HEK293 (cell line): ENCODE measurements around the gene CHRM3.

Source experiments
- CTCF ChIA-PET: fragments of 350-600 bp; formaldehyde crosslinking; extraction: SDS; loops from one replicate; lab custom pipeline; 2021; ENCODE audit warnings: antibody characterized with exemption; lab: Yijun Ruan, JAX
- POLR2A ChIA-PET: fragments of 300-600 bp; formaldehyde crosslinking; extraction: SDS; loops from one replicate; lab custom pipeline; 2020; ENCODE audit warnings: antibody characterized with exemption, inconsistent platforms; lab: Yijun Ruan, JAX
- H3K27ac ChIP-seq: fragments of 200-500 bp; sonication (Bioruptor generic); 2 replicates; pipeline ENCODE4 v1.5.1; 2014; ENCODE audit warnings: low read depth, low read length, control low read depth, inconsistent platforms; ENCODE audit errors: extremely low read depth
- H3K36me3 ChIP-seq, 2 experiments: fragments of 200-500 bp in 1 of 2; sonication (Bioruptor generic) in 1 of 2; 1 replicate in 1 of 2; 2 replicates in 1 of 2; pipeline ENCODE4 v1.5.1; 2014 to 2017; ENCODE audit warnings: inconsistent platforms in 2 of 2, low read length in 2 of 2; ENCODE audit not compliant: control insufficient read depth in 2 of 2, insufficient read depth in 1 of 2
- H3K4me1 ChIP-seq: fragments of 200-500 bp; sonication (Bioruptor generic); 2 replicates; pipeline ENCODE4 v1.5.1; 2014; ENCODE audit warnings: mild to moderate bottlenecking, low read length, inconsistent platforms; ENCODE audit not compliant: control insufficient read depth, insufficient read depth
- H3K4me3 ChIP-seq: 2 replicates; pipeline ENCODE4 v1.5.1; 2011; ENCODE audit warnings: low read depth, mild to moderate bottlenecking, control low read depth, low read length, moderate library complexity
- H3K9me3 ChIP-seq: fragments of 200-500 bp; sonication (Bioruptor generic); 2 replicates; pipeline ENCODE4 v1.5.1; 2014; ENCODE audit warnings: low read depth, low read length, inconsistent platforms; ENCODE audit not compliant: control insufficient read depth, insufficient read depth
- ATF2 ChIP-seq: fragments of 450-650 bp; formaldehyde crosslinking; IDR thresholded peaks from 2 replicates; pipeline ENCODE4 v1.5.1; 2016; ENCODE audit warnings: missing biosample characterization, missing genetic modification characterization, low read depth
- EGR2 ChIP-seq: fragments of 450-650 bp; formaldehyde crosslinking; IDR thresholded peaks from 2 replicates; pipeline ENCODE4 v1.5.1; 2016; ENCODE audit warnings: low read depth, missing biosample characterization, missing genetic modification characterization
- ELK4 ChIP-seq: IDR thresholded peaks from 2 replicates; pipeline ENCODE4 v1.6.1; 2011; ENCODE audit warnings: mild to moderate bottlenecking, low read depth, low read length, borderline replicate concordance
- KLF10 ChIP-seq: fragments of 450-650 bp; IDR thresholded peaks from 2 replicates; pipeline ENCODE4 v1.5.1; 2018; ENCODE audit warnings: missing biosample characterization, mild to moderate bottlenecking, missing genetic modification characterization
- KLF16 ChIP-seq: fragments of 450-650 bp; formaldehyde crosslinking; IDR thresholded peaks from 2 replicates; pipeline ENCODE4 v1.5.1; 2017; ENCODE audit warnings: missing biosample characterization, missing genetic modification characterization
- KLF7 ChIP-seq: fragments of 450-650 bp; formaldehyde crosslinking; IDR thresholded peaks from 2 replicates; pipeline ENCODE4 v1.5.1; 2016; ENCODE audit warnings: missing biosample characterization, missing genetic modification characterization, borderline replicate concordance
- OSR2 ChIP-seq: fragments of 450-650 bp; formaldehyde crosslinking; IDR thresholded peaks from 2 replicates; pipeline ENCODE4 v1.5.1; 2016; ENCODE audit warnings: missing biosample characterization, missing genetic modification characterization
- RBAK ChIP-seq: fragments of 450-650 bp; formaldehyde crosslinking; IDR thresholded peaks from 2 replicates; pipeline ENCODE4 v1.5.1; 2016; ENCODE audit warnings: missing biosample characterization, missing genetic modification characterization
- SALL2 ChIP-seq: fragments of 450-650 bp; formaldehyde crosslinking; IDR thresholded peaks from 2 replicates; pipeline ENCODE4 v1.5.0; 2017; ENCODE audit warnings: missing biosample characterization, mild to moderate bottlenecking, missing genetic modification characterization, borderline replicate concordance
- ZBTB10 ChIP-seq: fragments of 450-650 bp; formaldehyde crosslinking; IDR thresholded peaks from 2 replicates; pipeline ENCODE4 v1.5.1; 2016; ENCODE audit warnings: missing biosample characterization, missing genetic modification characterization
- ZBTB26 ChIP-seq: fragments of 450-650 bp; formaldehyde crosslinking; optimal IDR thresholded peaks from 2 replicates; pipeline ENCODE3; 2016; ENCODE audit warnings: missing biosample characterization, mild to moderate bottlenecking, missing genetic modification characterization
- ZNF155 ChIP-seq: fragments of 450-650 bp; formaldehyde crosslinking; IDR thresholded peaks from 2 replicates; pipeline ENCODE4 v1.5.1; 2016; ENCODE audit warnings: missing biosample characterization, missing genetic modification characterization
- ZNF175 ChIP-seq: fragments of 450-650 bp; formaldehyde crosslinking; IDR thresholded peaks from 2 replicates; pipeline ENCODE4 v1.5.1; 2016; ENCODE audit warnings: missing biosample characterization, missing genetic modification characterization
- ZNF2 ChIP-seq: fragments of 450-650 bp; formaldehyde crosslinking; IDR thresholded peaks from 2 replicates; pipeline ENCODE4 v1.5.1; 2016; ENCODE audit warnings: missing biosample characterization, missing genetic modification characterization
- ZNF211 ChIP-seq: fragments of 450-650 bp; formaldehyde crosslinking; IDR thresholded peaks from 2 replicates; pipeline ENCODE4 v1.5.1; 2016; ENCODE audit warnings: low read depth, missing biosample characterization, missing genetic modification characterization
- ZNF302 ChIP-seq: fragments of 450-650 bp; formaldehyde crosslinking; IDR thresholded peaks from 2 replicates; pipeline ENCODE4 v1.5.1; 2016; ENCODE audit warnings: missing biosample characterization, missing genetic modification characterization, low read depth
- ZNF335 ChIP-seq: fragments of 450-650 bp; formaldehyde crosslinking; conservative IDR thresholded peaks from 2 replicates; pipeline ENCODE4 v1.5.1; 2016; ENCODE audit warnings: missing biosample characterization, missing genetic modification characterization
- ZNF350 ChIP-seq: fragments of 450-650 bp; formaldehyde crosslinking; IDR thresholded peaks from 2 replicates; pipeline ENCODE4 v1.5.0; 2017; ENCODE audit warnings: missing biosample characterization, mild to moderate bottlenecking, missing genetic modification characterization
- ZNF366 ChIP-seq: fragments of 450-650 bp; formaldehyde crosslinking; conservative IDR thresholded peaks from 2 replicates; pipeline ENCODE4 v1.5.1; 2016; ENCODE audit warnings: missing biosample characterization, missing genetic modification characterization
- ZNF416 ChIP-seq: fragments of 450-650 bp; formaldehyde crosslinking; IDR thresholded peaks from 2 replicates; pipeline ENCODE4 v1.5.1; 2016; ENCODE audit warnings: missing biosample characterization, missing genetic modification characterization
- ZNF433 ChIP-seq: fragments of 450-650 bp; formaldehyde crosslinking; IDR thresholded peaks from 2 replicates; pipeline ENCODE4 v1.5.1; 2016; ENCODE audit warnings: missing biosample characterization, missing genetic modification characterization, low read depth
- ZNF510 ChIP-seq: fragments of 450-650 bp; formaldehyde crosslinking; IDR thresholded peaks from 2 replicates; pipeline ENCODE4 v1.5.1; 2018; ENCODE audit warnings: mild to moderate bottlenecking, missing genetic modification characterization, missing biosample characterization; ENCODE audit not compliant: insufficient replicate concordance
- ZNF629 ChIP-seq: fragments of 450-650 bp; formaldehyde crosslinking; IDR thresholded peaks from 2 replicates; pipeline ENCODE4 v1.5.1; 2017; ENCODE audit warnings: missing biosample characterization, missing genetic modification characterization
- ZNF677 ChIP-seq: fragments of 450-650 bp; IDR thresholded peaks from 2 replicates; pipeline ENCODE4 v1.5.0; 2018; ENCODE audit warnings: missing biosample characterization, mild to moderate bottlenecking, missing genetic modification characterization, moderate library complexity
- ZNF792 ChIP-seq: fragments of 450-650 bp; formaldehyde crosslinking; IDR thresholded peaks from 2 replicates; pipeline ENCODE4 v1.5.1; 2016; ENCODE audit warnings: missing biosample characterization, missing genetic modification characterization
- ZNF843 ChIP-seq: fragments of 450-650 bp; formaldehyde crosslinking; IDR thresholded peaks from 2 replicates; pipeline ENCODE4 v1.5.1; 2016; ENCODE audit warnings: missing biosample characterization, missing genetic modification characterization
- ZXDB ChIP-seq: fragments of 450-650 bp; formaldehyde crosslinking; IDR thresholded peaks from 2 replicates; pipeline ENCODE4 v1.5.1; 2016; ENCODE audit warnings: missing biosample characterization, missing genetic modification characterization

Gene CHRM3

GRCh38 chr1:239347776-239348175 is 38.6 kb upstream of the CHRM3 start (continued):
- no peak for TF ChIP-seq ZXDB (tag by site-specific recombination)
- no peak for TF ChIP-seq ATF2 (tag by site-specific recombination)
- TF ChIP-seq ZNF433, result no peak
- no peak for TF ChIP-seq SALL2 (tag by site-specific recombination)
- TF ChIP-seq KLF16 (tag by site-specific recombination), result no peak
- no peak for TF ChIP-seq ZNF302 (tag by site-specific recombination)
- no peak for TF ChIP-seq OSR2 (tag by site-specific recombination)
- TF ChIP-seq ZNF792 (tag by site-specific recombination), result no peak
- no peak for TF ChIP-seq ZNF629

GRCh38 chr1:239348635-239349353 is 37.6 kb upstream of the CHRM3 start:
- TF ChIP-seq ZNF366, result no peak
- no peak for TF ChIP-seq ZNF510
- TF ChIP-seq RBAK (tag by site-specific recombination), result no peak
- TF ChIP-seq ZBTB26 (tag by site-specific recombination), result no peak
- TF ChIP-seq KLF10 (tag by site-specific recombination), result no peak
- no peak for TF ChIP-seq KLF7
- no peak overlapping the region for H3K27ac ChIP-seq
- no peaks in the 10 kb centered on the region for H3K36me3 ChIP-seq
- CTCF ChIA-PET, result no interaction called here
- H3K4me1 ChIP-seq, result peaks cover under 1% of the 10 kb centered on the region; the same call in 1 of the 2 replicates
- no peak overlapping the region for H3K4me3 ChIP-seq
- POLR2A ChIA-PET, result no interaction called here
- no peaks in the 10 kb centered on the region for H3K9me3 ChIP-seq

GRCh38 chr1:239349699-239350098 is 36.7 kb upstream of the CHRM3 start:
- CTCF ChIA-PET, result interaction anchor here (0.6 kb wide), 1 partner anchor 1283 kb away, joined by 3 read pairs; no protein-coding TSS in a partner anchor
- POLR2A ChIA-PET, result interaction anchor here (0.7 kb wide), 1 partner anchor 282 kb away, joined by 5 read pairs; no protein-coding TSS in a partner anchor
- Histone ChIP-seq H3K4me3 (no peak overlapping the region), H3K36me3 (no peaks in the 10 kb centered on the region), H3K9me3 (no peaks in the 10 kb centered on the region), H3K27ac (no peak overlapping the region), H3K4me1 (peaks cover 2% of the 10 kb centered on the region; the same call in 1 of the 2 replicates)
- TF ChIP-seq ZNF792 (tag by site-specific recombination), result no peak
- TF ChIP-seq ZNF335 (tag by site-specific recombination), result no peak
- no peak for TF ChIP-seq ZNF175
- no peak for TF ChIP-seq ZNF843 (tag by site-specific recombination)
- no peak for TF ChIP-seq ZNF211 (tag by site-specific recombination)
- no peak for TF ChIP-seq ZNF677 (tag by site-specific recombination)
- no peak for TF ChIP-seq ZNF350
- TF ChIP-seq ZNF2 (tag by site-specific recombination), result no peak
- no peak for TF ChIP-seq ELK4
- no peak for TF ChIP-seq ZNF416 (tag by site-specific recombination)
- TF ChIP-seq ZNF155 (tag by site-specific recombination), result no peak
- TF ChIP-seq EGR2 (tag by site-specific recombination), result no peak
- no peak for TF ChIP-seq ZBTB10 (tag by site-specific recombination)
